ENCODE results near the gene SYT14.

Gene SYT14

GRCh38 chr1:210207597-210208450 lies 269.8 kb downstream of the SYT14 start:
- no peak for DNase-seq (ENCODE audit: low spot score)

- DNase-seq (ENCODE audit: low spot score) = no peak
These were observed 275.3 kb downstream of the SYT14 start for GRCh38 chr1:210213335-210213734.

GRCh38 chr1:210214573-210215409 lies 276.8 kb downstream of the SYT14 start:
- DNase-seq (ENCODE audit: low spot score) = no peak

- DNase-seq (ENCODE audit: low spot score) = no peak
These were observed 279.5 kb downstream of the SYT14 start for GRCh38 chr1:210217482-210217881.

GRCh38 chr1:210218047-210218446 lies 280.0 kb downstream of the SYT14 start:
- DNase-seq (ENCODE audit: low spot score) = no peak

All from left forelimb (tissue), 1 donor.